Nephron (organoid): ENCODE results near the gene IFT88.

Experiments
- H3K27ac Mint-ChIP-seq, 3 experiments: 2 replicates each; pipeline ENCODE4 v1.8.0; 2020; ENCODE audit warnings: mixed read lengths in 3 of 3, mild to moderate bottlenecking in 2 of 3, moderate library complexity in 1 of 3
- H3K27me3 Mint-ChIP-seq: 2 replicates; pipeline ENCODE4 v1.8.0; 2021; ENCODE audit warnings: low read depth, mild to moderate bottlenecking, moderate library complexity, mixed read lengths
- H3K36me3 Mint-ChIP-seq: 2 replicates; pipeline ENCODE4 v1.8.0; 2020; ENCODE audit warnings: low read depth, mixed read lengths
- H3K4me1 Mint-ChIP-seq: 2 replicates; pipeline ENCODE4 v1.8.0; 2020; ENCODE audit warnings: mixed read lengths
- H3K4me3 Mint-ChIP-seq, 3 experiments: 2 replicates each; pipeline ENCODE4 v1.8.0; 2020; ENCODE audit warnings: mild to moderate bottlenecking in 3 of 3, mixed read lengths in 3 of 3, moderate library complexity in 2 of 3
- H3K9me3 Mint-ChIP-seq: 2 replicates; pipeline ENCODE4 v1.8.0; 2020; ENCODE audit warnings: mixed read lengths
- TF ChIP-seq, protein P1 (sequence below), 3 experiments: fragments of 200-600 bp; sonication (generic); IDR thresholded peaks; one replicate each; pipeline ENCODE4 v1.5.0; 2021; ENCODE audit warnings: antibody characterized with exemption in 3 of 3; ENCODE audit not compliant: unreplicated experiment in 3 of 3

Gene IFT88

DNA sequence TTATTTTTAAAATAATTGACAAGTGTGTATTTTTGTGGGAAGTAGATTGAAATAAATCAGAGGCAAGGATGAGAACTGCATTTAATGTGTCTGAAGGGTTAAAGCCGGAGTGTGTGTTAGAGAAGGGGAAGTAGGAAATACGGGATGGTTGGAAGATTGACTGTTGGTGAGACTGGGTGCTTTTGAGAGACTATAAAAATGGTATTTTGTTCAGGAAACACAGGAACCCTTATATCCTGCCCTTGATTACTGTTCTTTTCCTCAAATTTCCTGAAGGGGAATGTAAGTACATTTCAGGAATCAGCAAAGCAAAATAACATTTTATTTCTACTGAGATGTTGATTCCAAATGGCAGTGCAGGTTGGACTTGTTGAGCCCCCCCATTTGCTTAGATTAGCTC, 15.1 kb downstream of the IFT88 start:
- Mint-ChIP-seq H3K9me3 (peaks cover 50% of the 10 kb centered on the region), H3K4me1 (no peaks in the 10 kb centered on the region), H3K27me3 (no peaks in the 10 kb centered on the region), H3K36me3 (peaks cover 95% of the 10 kb centered on the region), H3K27ac (no peak overlapping the region), H3K4me3 (no peak overlapping the region)
- TF ChIP-seq, protein P1, sequence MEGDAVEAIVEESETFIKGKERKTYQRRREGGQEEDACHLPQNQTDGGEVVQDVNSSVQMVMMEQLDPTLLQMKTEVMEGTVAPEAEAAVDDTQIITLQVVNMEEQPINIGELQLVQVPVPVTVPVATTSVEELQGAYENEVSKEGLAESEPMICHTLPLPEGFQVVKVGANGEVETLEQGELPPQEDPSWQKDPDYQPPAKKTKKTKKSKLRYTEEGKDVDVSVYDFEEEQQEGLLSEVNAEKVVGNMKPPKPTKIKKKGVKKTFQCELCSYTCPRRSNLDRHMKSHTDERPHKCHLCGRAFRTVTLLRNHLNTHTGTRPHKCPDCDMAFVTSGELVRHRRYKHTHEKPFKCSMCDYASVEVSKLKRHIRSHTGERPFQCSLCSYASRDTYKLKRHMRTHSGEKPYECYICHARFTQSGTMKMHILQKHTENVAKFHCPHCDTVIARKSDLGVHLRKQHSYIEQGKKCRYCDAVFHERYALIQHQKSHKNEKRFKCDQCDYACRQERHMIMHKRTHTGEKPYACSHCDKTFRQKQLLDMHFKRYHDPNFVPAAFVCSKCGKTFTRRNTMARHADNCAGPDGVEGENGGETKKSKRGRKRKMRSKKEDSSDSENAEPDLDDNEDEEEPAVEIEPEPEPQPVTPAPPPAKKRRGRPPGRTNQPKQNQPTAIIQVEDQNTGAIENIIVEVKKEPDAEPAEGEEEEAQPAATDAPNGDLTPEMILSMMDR (IDR thresholded peaks at IDR 0.05; ENCODE audit: unreplicated experiment in 3 of 3) = no peak

DNA sequence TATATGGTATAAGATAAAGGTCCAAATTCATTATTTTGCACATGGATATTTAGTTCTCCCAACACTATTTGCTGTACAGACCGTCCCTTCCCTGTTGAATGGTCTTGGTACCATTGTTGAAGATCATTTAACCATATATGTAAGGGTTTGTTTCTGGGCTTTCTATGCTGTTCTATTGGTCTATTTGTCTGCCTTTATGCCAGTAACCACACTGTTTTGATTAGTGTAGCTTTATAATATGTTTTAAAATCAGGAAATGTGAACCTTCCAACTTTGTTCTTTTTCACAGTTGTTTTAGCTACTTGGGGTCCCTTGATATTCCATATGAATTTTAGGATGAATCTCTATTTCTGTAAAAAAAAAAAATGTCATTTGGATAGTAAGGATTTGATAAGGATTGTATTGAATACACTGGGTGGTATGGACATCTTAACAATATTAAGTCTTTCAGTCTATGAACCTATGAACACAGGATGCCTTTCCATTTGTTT, 16.9 kb downstream of the IFT88 start:
- Mint-ChIP-seq H3K4me3 (no peak overlapping the region), H3K27me3 (no peaks in the 10 kb centered on the region), H3K27ac (no peak overlapping the region), H3K4me1 (no peaks in the 10 kb centered on the region), H3K9me3 (peaks cover 40% of the 10 kb centered on the region), H3K36me3 (peaks cover 93% of the 10 kb centered on the region)
- TF ChIP-seq, protein P1 (IDR thresholded peaks at IDR 0.05; ENCODE audit: unreplicated experiment in 3 of 3) = no peak

DNA sequence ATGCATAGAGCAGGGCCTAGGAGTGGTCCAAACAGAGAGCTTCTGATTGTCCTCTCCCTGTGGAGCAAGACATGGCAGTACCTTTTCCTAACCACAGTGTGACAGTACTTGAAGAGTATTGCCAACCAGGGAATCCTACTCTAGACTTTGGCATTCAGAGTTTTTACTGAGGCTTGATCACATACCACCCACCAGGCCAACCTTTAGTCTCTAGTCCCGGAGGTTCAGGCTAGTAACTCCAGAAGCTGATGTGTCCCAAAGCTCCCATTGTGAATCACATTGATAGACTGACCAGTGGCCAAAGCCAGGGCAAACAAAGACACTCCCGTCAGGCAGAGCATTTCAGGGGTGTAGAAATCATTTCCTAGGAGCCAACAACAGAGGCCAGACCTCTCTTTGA, 18.4 kb downstream of the IFT88 start:
- no peak overlapping the region for H3K4me3 Mint-ChIP-seq
- no peak overlapping the region for H3K27ac Mint-ChIP-seq
- no peaks in the 10 kb centered on the region for H3K4me1 Mint-ChIP-seq
- TF ChIP-seq, protein P1 (IDR thresholded peaks at IDR 0.05; ENCODE audit: unreplicated experiment in 3 of 3) = no peak
- no peaks in the 10 kb centered on the region for H3K27me3 Mint-ChIP-seq
- H3K9me3 Mint-ChIP-seq = peaks cover 34% of the 10 kb centered on the region
- H3K36me3 Mint-ChIP-seq = peaks cover 78% of the 10 kb centered on the region

DNA sequence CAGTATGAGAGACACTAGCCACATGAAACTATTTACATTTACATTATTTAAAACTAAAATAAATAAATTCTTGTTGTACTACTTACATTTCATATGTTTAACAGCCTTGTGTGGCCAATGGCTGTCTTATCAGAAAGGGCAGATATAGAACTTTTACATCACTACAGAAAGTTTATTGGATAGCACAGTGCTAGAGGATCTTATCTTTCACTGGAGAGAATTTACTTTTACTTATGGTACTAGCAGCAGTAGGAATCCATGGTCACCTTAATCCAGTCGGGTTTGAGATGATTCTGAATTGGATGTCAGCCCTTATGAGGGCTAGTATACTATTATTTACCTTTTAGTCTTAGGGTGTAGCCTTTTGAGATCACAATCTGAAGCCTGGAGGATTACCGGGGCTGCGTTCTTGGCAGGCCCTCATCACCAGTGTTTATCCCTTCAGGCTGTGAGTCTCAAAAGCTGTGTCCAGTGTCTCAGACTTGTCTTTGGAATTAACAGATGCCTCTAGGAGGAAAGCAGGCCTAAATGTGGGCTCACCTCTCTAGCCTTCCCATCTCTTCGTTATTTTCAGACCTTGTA, 21.7 kb downstream of the IFT88 start:
- H3K27me3 Mint-ChIP-seq = no peaks in the 10 kb centered on the region
- TF ChIP-seq, protein P1 (IDR thresholded peaks at IDR 0.05; ENCODE audit: unreplicated experiment in 3 of 3) = no peak
- no peaks in the 10 kb centered on the region for H3K4me1 Mint-ChIP-seq
- H3K4me3 Mint-ChIP-seq = no peak overlapping the region
- H3K9me3 Mint-ChIP-seq = peaks cover 17% of the 10 kb centered on the region
- peaks cover 58% of the 10 kb centered on the region for H3K36me3 Mint-ChIP-seq
- H3K27ac Mint-ChIP-seq = no peak overlapping the region

DNA sequence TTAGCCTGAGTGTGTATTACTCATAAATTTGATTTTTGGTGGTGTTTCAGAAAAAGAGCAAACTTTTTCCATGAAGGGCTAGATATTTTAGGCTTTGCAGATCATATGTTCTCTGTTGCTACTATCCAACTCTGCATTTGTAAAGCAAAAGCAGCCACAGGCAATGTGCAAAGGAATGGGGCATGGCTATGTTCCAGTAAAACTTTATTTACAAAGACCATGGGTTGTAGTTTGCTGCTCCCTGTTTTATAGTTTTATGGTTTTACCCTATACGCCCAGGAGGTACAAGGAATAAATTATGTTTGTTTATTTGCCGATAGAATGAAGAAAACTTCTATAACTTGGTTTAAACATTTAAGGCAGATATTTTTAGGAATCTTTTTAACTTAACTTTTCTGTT, 23.6 kb downstream of the IFT88 start:
- no peak overlapping the region for H3K4me3 Mint-ChIP-seq

More for the DNA sequence above, 23.6 kb downstream of the IFT88 start:
- Mint-ChIP-seq H3K4me1 (no peaks in the 10 kb centered on the region), H3K36me3 (peaks cover 49% of the 10 kb centered on the region), H3K27me3 (no peaks in the 10 kb centered on the region), H3K9me3 (peaks cover 5% of the 10 kb centered on the region), H3K27ac (no peak overlapping the region)
- TF ChIP-seq, protein P1 (IDR thresholded peaks at IDR 0.05; ENCODE audit: unreplicated experiment in 3 of 3) = no peak
